Fibroblast of the conjunctiva (primary cell): ENCODE measurements around the gene RPL37A.

Source experiments
- DNase-seq: peaks from one replicate; pipeline ENCODE4 v3.0.0-alpha.2; 2010; ENCODE audit warnings: low read depth

The RPL37A gene

DNA sequence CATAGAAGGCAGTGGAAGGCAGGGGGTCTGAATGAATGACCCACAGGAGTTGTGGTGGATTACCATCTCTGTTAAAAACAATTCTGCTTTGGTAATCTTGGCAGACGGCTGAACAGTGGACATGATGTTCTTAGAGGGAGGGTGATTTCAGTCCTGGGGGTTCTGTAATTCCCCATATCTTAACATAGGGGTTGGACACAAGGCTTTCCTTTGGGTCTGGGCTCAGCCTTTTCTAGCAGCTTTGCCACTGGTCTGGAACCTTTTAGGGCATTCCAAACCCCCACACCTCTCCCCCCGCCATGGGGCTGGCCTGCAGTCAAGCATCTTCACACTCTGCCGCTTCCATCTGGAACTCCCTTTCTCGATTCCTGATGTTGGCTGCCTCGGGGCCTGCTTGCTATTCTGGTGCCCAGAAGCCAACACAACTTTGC lies 50.3 kb downstream of the RPL37A start:
- DNase-seq = peak; percentile 95

DNA sequence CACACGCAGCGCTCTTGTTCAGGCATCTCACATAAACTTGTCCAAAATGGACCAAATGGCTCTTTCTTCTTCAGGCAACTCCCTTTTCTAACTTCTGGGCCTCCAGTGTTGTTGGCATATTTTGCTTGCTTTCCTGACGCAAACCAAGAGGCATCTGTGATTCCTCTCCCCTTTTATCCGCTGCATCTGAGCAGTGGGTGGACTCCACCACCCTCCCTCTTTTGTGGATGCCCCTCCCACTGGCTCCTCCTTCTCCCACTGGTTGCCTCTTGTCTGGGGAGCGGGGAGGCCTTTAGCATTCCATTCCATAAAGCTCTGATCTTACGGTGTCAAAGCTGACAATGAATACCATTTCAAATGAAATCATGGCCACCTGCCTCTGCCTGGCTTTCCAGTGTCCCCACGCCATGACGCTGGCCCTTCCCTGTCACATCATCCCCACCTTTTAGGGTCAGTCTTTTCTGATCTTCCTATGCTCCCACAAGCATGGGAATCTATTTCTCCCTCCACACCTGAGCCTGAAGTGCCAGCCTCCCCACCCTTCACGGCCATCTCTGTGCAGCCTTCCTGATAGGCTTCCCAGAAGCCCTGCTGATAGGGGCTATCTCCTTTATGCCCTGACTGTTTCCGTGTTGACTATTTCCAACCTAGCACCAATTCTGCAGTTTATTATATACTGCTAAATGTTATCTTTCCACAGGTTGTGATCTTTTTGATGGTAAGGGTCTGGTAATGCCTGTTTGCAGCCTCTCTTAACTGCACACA lies 51.5 kb downstream of the RPL37A start:
- no peak for DNase-seq

DNA sequence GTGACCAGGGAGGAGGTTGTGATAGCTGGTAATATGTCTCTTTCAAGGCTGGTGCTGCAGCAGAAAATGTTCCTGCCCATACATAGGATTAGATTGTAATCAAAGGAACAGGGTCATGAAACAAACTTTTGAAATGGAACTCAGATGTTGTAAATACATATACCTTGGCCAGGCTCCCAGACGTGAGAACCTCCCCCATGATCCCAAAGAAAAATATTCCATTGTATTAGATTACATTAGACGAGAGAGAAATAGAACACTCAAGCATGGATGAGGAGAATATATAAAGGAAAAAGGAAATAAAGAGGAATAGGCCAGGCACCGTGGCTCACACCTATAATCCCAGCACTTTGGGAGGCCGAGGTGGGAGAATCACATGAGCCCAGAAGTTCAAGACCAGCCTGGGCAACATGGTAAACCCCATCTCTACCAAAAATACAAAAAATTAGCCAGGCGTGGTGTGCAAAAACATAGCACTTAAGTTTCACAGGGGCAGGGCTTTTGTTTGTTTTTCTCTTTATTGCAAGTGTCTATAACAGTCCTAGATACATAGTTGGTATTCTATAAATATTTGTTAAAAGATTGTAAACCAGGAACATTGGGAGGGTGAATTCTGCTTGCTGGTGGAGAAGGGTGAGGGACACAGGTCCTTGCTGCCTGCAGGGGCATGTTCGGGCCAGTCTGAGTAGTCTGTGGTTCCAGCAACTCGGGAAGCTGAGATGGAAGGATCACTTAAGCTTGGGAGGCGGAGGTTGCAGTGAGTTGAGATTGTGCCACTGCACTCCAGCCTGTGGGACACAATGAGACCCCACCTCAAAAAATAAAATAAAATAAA lies 52.8 kb downstream of the RPL37A start:
- DNase-seq = no peak

GRCh38 chr2:216553093-216553478 lies 54.4 kb downstream of the RPL37A start:
- no peak for DNase-seq
